BJ (cell line): ENCODE results near the gene WTAP. TPM values are rescaled to one million over a fixed set of nuclear protein-coding genes. Genes with fewer than 3 reads are reported as not detected.

Experiments used
- CTCF ChIA-PET: fragments of 350-600 bp; formaldehyde crosslinking; extraction: SDS; loops from one replicate; lab custom pipeline; 2021; ENCODE audit warnings: antibody characterized with exemption, inconsistent platforms; lab: Yijun Ruan, JAX
- POLR2A ChIA-PET: fragments of 300-600 bp; sonication (Branson Sonifier 250); formaldehyde crosslinking; extraction: SDS; loops from one replicate; lab custom pipeline; 2021; ENCODE audit warnings: antibody characterized with exemption; lab: Charles Lee
- DNase-seq: peaks from one replicate; pipeline ENCODE4 v3.0.0-alpha.2; 2011; ENCODE audit warnings: low read depth
- H3K27me3 ChIP-seq: 2 replicates; pipeline ENCODE4 v1.6.0; 2011; ENCODE audit warnings: low read length; ENCODE audit not compliant: control insufficient read depth, insufficient read depth
- H3K36me3 ChIP-seq: 2 replicates; pipeline ENCODE4 v1.5.1; 2011; ENCODE audit warnings: low read length; ENCODE audit not compliant: control insufficient read depth, insufficient read depth
- H3K4me3 ChIP-seq: 2 replicates; pipeline ENCODE4 v1.5.1; 2011; ENCODE audit warnings: low read depth, mild to moderate bottlenecking, control low read depth, low read length
- polyA minus RNA-seq: library from RNA; depleted of rRNA, polyadenylated mRNA; stranded (reverse); fragments of >200 nt; gene quantifications from 2 replicates; pipeline ENCODE4 v1.2.3, GENCODE V29; 2011; rRNA and poly(A)+ RNA removed
- polyA plus RNA-seq: library from polyadenylated mRNA; depleted of rRNA; stranded (reverse); fragments of >200 nt; gene quantifications from 2 replicates; pipeline ENCODE4 v1.2.3, GENCODE V29; 2011; rRNA removed
- TF ChIP-seq, protein P1 (sequence below): IDR thresholded peaks from 2 replicates; pipeline ENCODE4 v1.5.1; 2011; ENCODE audit warnings: low read depth, mild to moderate bottlenecking, control low read depth, inconsistent platforms, low read length, moderate library complexity; ENCODE audit not compliant: insufficient read depth

Gene WTAP
- polyA plus RNA-seq (10.0 and 23.3 TPM in 2 replicates), polyA minus RNA-seq (21.7 and 24.0 TPM in 2 replicates)

DNA sequence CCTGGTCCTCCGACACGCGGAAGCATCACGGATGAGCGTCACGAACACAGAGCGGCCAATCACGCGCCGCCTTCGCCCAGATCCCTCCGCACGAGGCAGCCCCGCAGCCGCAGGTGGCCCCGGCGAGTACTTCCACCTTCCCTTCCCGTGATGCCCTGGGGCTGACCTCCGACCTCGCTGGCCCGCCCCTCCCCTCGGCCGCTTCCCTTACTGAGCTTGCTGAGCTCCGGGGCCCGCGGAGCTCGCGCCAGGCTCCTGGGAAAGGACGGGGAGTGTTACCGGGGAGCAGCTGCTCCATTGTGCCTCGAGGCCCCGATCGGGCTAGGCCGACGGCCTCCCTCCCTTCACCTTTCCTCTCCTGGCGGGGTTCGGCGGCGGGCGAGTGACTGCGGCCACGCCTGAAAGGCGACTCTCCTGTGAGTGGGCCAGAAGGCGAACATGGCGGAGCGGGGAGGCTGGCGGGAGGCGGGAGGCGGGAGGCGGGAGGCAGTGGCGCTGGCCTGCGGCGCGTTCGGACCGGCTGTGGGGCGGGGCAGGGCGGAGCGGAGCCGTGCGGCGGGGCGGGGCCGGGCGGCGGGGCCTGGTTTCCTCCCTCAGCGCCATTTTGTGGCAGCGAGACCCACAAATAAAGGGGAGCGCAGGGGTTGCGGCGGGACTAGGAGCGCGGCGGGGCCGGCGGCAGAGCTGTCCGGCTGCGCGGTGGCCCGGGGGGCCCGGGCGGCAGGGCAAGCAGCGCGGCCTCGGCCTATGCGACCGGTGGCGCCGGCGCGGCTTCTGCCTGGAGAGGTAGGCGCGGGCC is at the start of gene WTAP:
Gene WTAP, plus strand, starts transcription at position 589 of the 799 bp plus-strand sequence. CDS start 8,760 bp downstream, outside the sequence.
- TF ChIP-seq, protein P1, sequence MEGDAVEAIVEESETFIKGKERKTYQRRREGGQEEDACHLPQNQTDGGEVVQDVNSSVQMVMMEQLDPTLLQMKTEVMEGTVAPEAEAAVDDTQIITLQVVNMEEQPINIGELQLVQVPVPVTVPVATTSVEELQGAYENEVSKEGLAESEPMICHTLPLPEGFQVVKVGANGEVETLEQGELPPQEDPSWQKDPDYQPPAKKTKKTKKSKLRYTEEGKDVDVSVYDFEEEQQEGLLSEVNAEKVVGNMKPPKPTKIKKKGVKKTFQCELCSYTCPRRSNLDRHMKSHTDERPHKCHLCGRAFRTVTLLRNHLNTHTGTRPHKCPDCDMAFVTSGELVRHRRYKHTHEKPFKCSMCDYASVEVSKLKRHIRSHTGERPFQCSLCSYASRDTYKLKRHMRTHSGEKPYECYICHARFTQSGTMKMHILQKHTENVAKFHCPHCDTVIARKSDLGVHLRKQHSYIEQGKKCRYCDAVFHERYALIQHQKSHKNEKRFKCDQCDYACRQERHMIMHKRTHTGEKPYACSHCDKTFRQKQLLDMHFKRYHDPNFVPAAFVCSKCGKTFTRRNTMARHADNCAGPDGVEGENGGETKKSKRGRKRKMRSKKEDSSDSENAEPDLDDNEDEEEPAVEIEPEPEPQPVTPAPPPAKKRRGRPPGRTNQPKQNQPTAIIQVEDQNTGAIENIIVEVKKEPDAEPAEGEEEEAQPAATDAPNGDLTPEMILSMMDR = no peak
- ChIA-PET CTCF (interaction anchor here (0.6 to 1.4 kb wide), 4 partner anchors 10 to 1008 kb away, joined by 3 to 6 read pairs (median 4); no protein-coding TSS in a partner anchor), POLR2A (interaction anchor here (0.6 kb wide), 1 partner anchor 10 kb away, joined by 3 read pairs; no protein-coding TSS in a partner anchor)
- peak; percentile 47 for DNase-seq
- Histone ChIP-seq H3K36me3 (no peaks in the 10 kb centered on the region), H3K4me3 (peak within 1 kb of the TSS; percentile 92), H3K27me3 (no peaks in the 10 kb centered on the region)

DNA sequence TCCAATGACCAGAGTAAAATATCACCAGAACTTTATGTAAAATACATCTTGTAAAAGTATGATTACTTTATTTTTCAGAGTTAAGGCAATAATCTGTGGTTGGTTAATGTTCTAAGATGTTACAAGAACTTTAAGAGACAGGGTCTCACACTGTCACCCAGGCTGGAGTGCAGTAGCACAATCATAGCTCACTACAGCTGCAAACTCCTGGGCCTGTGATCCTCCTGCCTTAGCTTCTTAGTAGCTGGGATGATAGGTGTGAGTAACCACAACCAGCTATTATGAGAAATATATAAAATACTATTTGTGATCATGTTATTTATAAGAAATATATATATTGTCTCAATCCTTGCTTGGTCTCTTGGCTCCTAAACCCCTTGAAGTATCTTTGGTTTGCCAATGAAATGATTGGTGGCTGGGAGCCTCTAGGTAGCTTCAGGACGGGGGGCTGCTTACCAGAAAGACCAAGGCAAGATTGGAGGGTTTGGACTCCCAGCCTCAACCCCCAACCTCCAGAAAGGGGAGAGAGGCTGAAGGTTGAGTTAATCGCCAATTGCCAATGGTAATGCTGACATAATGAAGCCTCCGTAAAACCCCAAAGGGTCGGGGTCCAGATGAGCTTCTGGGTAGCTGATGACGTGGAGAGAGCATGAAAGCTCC is 49.7 kb upstream of the WTAP start:
- TF ChIP-seq, protein P1 = no peak
- POLR2A ChIA-PET = no interaction called here

DNA sequence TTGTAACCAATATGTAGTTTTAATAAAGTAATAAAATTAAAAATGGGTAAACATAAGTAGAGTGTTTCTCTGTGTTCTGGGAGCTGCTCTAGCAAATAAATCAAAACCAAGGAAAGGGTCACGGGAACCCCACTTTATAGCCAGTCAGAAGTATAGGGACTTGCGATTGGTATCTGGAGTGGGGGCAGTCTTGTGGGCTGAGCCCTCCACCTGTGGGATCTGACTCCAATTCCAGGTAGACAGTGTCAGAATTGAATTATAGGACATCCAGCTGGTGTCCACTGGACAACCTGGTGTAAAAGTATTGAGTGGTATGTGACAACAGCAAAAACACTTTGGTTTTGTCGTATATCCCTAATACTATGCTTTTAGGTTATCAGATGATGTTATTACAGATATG is 48.7 kb upstream of the WTAP start:
- DNase-seq = no peak
- no peaks in the 10 kb centered on the region for H3K27me3 ChIP-seq
- H3K36me3 ChIP-seq = peaks cover 8% of the 10 kb centered on the region
- ChIA-PET POLR2A (no interaction called here), CTCF (interaction anchor here (1.3 to 1.6 kb wide), 2 partner anchors 23 to 504 kb away, joined by 3 to 4 read pairs; no protein-coding TSS in a partner anchor)
- TF ChIP-seq, protein P1 = no peak
- H3K4me3 ChIP-seq = no peak overlapping the region

More for the DNA sequence above, 49.7 kb upstream of the WTAP start:
- no peaks in the 10 kb centered on the region for H3K27me3 ChIP-seq
- H3K4me3 ChIP-seq = no peak overlapping the region
- CTCF ChIA-PET = interaction anchor here (1.3 to 1.6 kb wide), 2 partner anchors 22 to 503 kb away, joined by 3 to 4 read pairs; no protein-coding TSS in a partner anchor
- peaks cover 6% of the 10 kb centered on the region for H3K36me3 ChIP-seq
- DNase-seq = no peak

DNA sequence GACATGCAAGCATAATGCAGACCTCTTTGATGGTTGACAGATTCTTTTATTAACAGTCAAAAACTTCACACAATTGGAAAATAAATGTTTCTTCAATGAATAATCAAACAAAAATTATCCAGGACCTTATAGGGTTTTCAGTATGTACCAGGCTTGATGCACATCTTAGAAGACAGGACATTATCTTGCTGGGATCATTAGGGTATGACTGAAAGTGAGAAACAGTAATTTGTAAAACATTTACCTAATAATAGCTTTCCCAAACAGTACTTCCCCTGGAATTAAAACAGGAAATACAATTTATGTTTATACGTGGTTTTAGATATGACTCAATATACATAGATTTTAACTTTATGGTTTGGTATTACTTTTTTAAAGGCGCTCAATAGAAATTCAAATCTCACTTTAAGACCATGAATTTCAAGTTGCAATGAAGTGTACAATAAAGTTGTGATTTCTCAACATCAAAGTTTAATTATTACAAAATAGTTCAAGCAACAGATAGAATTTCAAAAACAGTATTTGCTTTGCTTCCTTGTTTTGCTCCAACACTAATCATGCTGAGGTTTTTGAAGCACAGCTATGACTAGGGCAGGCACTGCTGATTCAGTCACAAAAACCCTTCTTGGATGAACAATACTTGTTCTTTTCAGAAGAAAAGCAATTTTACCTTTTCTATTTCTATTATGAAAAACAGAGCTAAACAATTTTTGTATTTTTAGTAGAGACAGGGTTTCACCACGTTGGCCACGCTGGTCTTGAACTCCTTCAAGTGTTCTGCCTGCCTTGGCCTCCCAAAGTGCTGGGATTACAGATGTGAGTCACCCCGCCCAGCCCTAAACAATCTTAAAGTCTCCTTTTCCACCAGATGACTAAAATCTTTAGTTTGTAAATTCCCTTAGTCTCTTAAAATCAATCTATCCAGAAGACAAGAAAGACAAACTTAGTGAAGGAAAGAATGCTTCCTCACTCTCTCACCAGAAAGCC is 47.9 kb upstream of the WTAP start:
- Histone ChIP-seq H3K27me3 (no peaks in the 10 kb centered on the region), H3K36me3 (peaks cover 12% of the 10 kb centered on the region), H3K4me3 (no peak overlapping the region)
- CTCF ChIA-PET = interaction anchor here (0.6 to 1.3 kb wide), 6 partner anchors 8 to 505 kb away, joined by 3 to 4 read pairs (median 3); partner anchors contain the start of gene WTAP
- TF ChIP-seq, protein P1 = no peak
- POLR2A ChIA-PET = interaction anchor here (0.7 kb wide), 1 partner anchor 112 kb away, joined by 4 read pairs; no protein-coding TSS in a partner anchor
- DNase-seq = no peak
